G401 (cell line): Measurements from ENCODE around the gene TBC1D22A. TPM values are rescaled to one million over a fixed set of nuclear protein-coding genes. Genes with fewer than 3 reads are reported as not detected.

ENCODE experiments used
- DNase-seq: peaks from one replicate; pipeline ENCODE4 v3.0.0-alpha.2; 2015; ENCODE audit warnings: low spot score
- in situ Hi-C: cut with HindIII; loops from 2 replicates; pipeline ENCODE4 v1.10.0; 2016; ENCODE audit warnings: low sequenced_read_pairs, mixed read lengths
- total RNA-seq: library from RNA; depleted of rRNA; stranded (reverse); fragments of >200 nt; shearing (Covaris generic); gene quantifications from 2 replicates; pipeline ENCODE4 v1.2.3, GENCODE V29; 2014

The TBC1D22A gene
- total RNA-seq, 1 experiment from 2014 or later, result 11.1 TPM

GRCh38 chr22:47148510-47148909 lies 386.1 kb downstream of the TBC1D22A start:
- in situ Hi-C loops, result no loop called here
- DNase-seq, result no peak

- no peak for DNase-seq
- in situ Hi-C loops, result no loop called here
Measured at GRCh38 chr22:47148956-47149728, 386.7 kb downstream of the TBC1D22A start.

- in situ Hi-C loops, result no loop called here
- DNase-seq, result no peak
Measured at GRCh38 chr22:47149976-47150375, 387.5 kb downstream of the TBC1D22A start.

GRCh38 chr22:47150426-47150825 lies 388.0 kb downstream of the TBC1D22A start:
- DNase-seq, result no peak
- in situ Hi-C loops, result no loop called here

- no peak for DNase-seq
- in situ Hi-C loops, result no loop called here
Measured at GRCh38 chr22:47151064-47151463, 388.6 kb downstream of the TBC1D22A start.

- DNase-seq, result no peak
- in situ Hi-C loops, result no loop called here
Measured at GRCh38 chr22:47151490-47151889, 389.0 kb downstream of the TBC1D22A start.

- in situ Hi-C loops, result no loop called here
- DNase-seq, result no peak
Measured at GRCh38 chr22:47152236-47152635, 389.8 kb downstream of the TBC1D22A start.

GRCh38 chr22:47152938-47153337 lies 390.5 kb downstream of the TBC1D22A start:
- in situ Hi-C loops, result no loop called here

GRCh38 chr22:47153854-47154525 lies 391.5 kb downstream of the TBC1D22A start:
- DNase-seq, result no peak
- in situ Hi-C loops, result no loop called here

More at GRCh38 chr22:47152938-47153337, 390.5 kb downstream of the TBC1D22A start:
- DNase-seq, result no peak

GRCh38 chr22:47154621-47155081 lies 392.2 kb downstream of the TBC1D22A start:
- in situ Hi-C loops, result no loop called here
- DNase-seq, result peak; percentile 95

- DNase-seq, result peak; percentile 65
- in situ Hi-C loops, result no loop called here
Measured at GRCh38 chr22:47155131-47155885, 392.9 kb downstream of the TBC1D22A start.

- DNase-seq, result no peak
- in situ Hi-C loops, result no loop called here
Measured at GRCh38 chr22:47155912-47156311, 393.5 kb downstream of the TBC1D22A start.

- in situ Hi-C loops, result no loop called here
- DNase-seq, result no peak
Measured at GRCh38 chr22:47156352-47157092, 394.1 kb downstream of the TBC1D22A start.

GRCh38 chr22:47157093-47157420 lies 394.6 kb downstream of the TBC1D22A start:
- DNase-seq, result no peak
- in situ Hi-C loops, result no loop called here

GRCh38 chr22:47157486-47158270 lies 395.2 kb downstream of the TBC1D22A start:
- in situ Hi-C loops, result no loop called here
- no peak for DNase-seq

GRCh38 chr22:47158457-47158856 lies 396.0 kb downstream of the TBC1D22A start:
- no peak for DNase-seq
- in situ Hi-C loops, result no loop called here

- in situ Hi-C loops, result no loop called here
- DNase-seq, result no peak
Measured at GRCh38 chr22:47159592-47159991, 397.1 kb downstream of the TBC1D22A start.

GRCh38 chr22:47160141-47160541 lies 397.7 kb downstream of the TBC1D22A start:
- in situ Hi-C loops, result no loop called here
- DNase-seq, result no peak
